Measurements from ENCODE around the gene RPP40.

GRCh38 chr6:4964675-4965561 lies 38.9 kb downstream of the RPP40 start:
- TF ChIP-seq POLR2AphosphoS5 (IDR thresholded peaks at IDR 0.05) (no peak), POLR2A (IDR thresholded peaks at IDR 0.05) (no peak)

Data from stomach (tissue), 4 donors.